SK-N-MC (cell line): ENCODE results near the gene VWA5A.

Experiments used
- DNase-seq: peaks from one replicate; pipeline ENCODE4 v3.0.0-alpha.2; 2011; ENCODE audit warnings: low read depth, low spot score
- H3K27ac ChIP-seq: fragments of 200-600 bp; sonication (generic); 2 replicates; pipeline ENCODE4 v1.5.1; 2016; ENCODE audit warnings: mixed run types
- H3K36me3 ChIP-seq: fragments of 200-600 bp; sonication (generic); 2 replicates; pipeline ENCODE4 v1.6.1; 2017; ENCODE audit warnings: antibody characterized with exemption, low read length, mixed read lengths; ENCODE audit not compliant: insufficient read depth
- H3K4me3 ChIP-seq: fragments of 200-600 bp; sonication (generic); 2 replicates; pipeline ENCODE4 v1.5.1; 2016
- H3K9ac ChIP-seq: fragments of 200-600 bp; sonication (generic); 2 replicates; pipeline ENCODE4 v1.8.0; 2017; ENCODE audit warnings: mixed run types, mixed read lengths; ENCODE audit not compliant: insufficient read length
- H3K9me3 ChIP-seq: fragments of 200-600 bp; sonication (generic); 2 replicates; pipeline ENCODE4 v1.6.1; 2017; ENCODE audit warnings: low read depth, mild to moderate bottlenecking, antibody characterized with exemption, low read length, moderate library complexity, mixed read lengths
- EZH2 ChIP-seq: fragments of 200-600 bp; sonication (generic); IDR thresholded peaks from one replicate; pipeline ENCODE4 v1.6.1; 2017; ENCODE audit warnings: antibody characterized with exemption
- FOXP2 ChIP-seq: optimal IDR thresholded peaks from 2 replicates; pipeline ENCODE3; 2011; ENCODE audit warnings: mild to moderate bottlenecking, moderate library complexity; ENCODE audit not compliant: insufficient read depth; ENCODE audit errors: extremely low read length, control extremely low read depth
- POLR2AphosphoS5 ChIP-seq: IDR thresholded peaks from 2 replicates; pipeline ENCODE4 v1.6.1; 2012; ENCODE audit warnings: mild to moderate bottlenecking, low read depth, low read length, borderline replicate concordance

VWA5A gene

GRCh38 chr11:124085583-124085982 lies 29.7 kb upstream of the VWA5A start:
- Histone ChIP-seq H3K27ac (no peak overlapping the region), H3K4me3 (no peak overlapping the region), H3K9ac (no peak overlapping the region), H3K9me3 (no peaks in the 10 kb centered on the region), H3K36me3 (no peaks in the 10 kb centered on the region)
- DNase-seq: no peak
- TF ChIP-seq EZH2: no peak
- no peak for TF ChIP-seq POLR2AphosphoS5
- TF ChIP-seq FOXP2: no peak

DNA sequence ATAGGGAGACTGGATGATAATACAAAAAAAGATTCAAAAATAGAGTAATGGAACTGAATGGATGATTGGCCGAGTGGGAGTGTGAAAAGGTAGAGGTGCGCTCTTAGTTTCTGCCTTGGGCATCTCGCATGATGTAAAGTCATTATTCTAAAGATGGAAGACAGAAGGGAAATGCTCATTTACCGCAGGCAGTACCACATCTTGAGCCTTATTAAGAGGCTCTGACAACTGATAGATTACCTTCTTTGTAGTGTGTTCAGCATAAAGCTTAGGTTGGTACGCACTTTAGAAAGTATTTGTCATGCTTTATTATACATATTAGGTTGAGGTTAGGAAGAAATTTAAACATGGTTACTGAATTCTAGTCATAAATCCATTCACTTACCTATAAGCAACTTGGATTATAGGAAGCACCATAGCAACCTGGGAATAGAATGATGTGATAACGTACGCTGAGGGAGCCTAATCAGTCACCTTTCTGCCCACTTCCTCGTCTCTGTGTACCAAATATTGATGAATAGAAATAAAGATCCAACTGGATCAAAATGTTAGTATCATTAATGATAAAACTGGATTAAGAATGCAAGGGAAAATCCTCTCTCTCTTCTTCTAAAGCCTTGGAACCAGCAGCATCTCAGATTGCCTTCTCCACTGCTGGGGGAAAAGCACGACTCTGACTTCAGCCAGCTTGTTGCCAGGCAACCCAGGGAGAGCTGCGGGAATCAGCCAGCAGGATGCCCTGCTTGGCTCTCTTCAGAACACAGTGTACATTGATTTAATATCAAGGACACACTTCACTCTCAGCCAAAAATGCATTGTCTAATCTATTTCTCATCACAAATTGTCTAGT lies 29.0 kb upstream of the VWA5A start:
- no peak for DNase-seq
- TF ChIP-seq POLR2AphosphoS5 (no peak), FOXP2 (no peak), EZH2 (no peak)
- Histone ChIP-seq H3K27ac (no peak overlapping the region), H3K36me3 (no peaks in the 10 kb centered on the region), H3K4me3 (no peak overlapping the region), H3K9ac (no peak overlapping the region), H3K9me3 (no peaks in the 10 kb centered on the region)

- Histone ChIP-seq H3K9me3 (no peaks in the 10 kb centered on the region), H3K4me3 (no peak overlapping the region), H3K36me3 (no peaks in the 10 kb centered on the region), H3K9ac (no peak overlapping the region), H3K27ac (no peak overlapping the region)
- no peak for TF ChIP-seq FOXP2
- TF ChIP-seq POLR2AphosphoS5: no peak
- TF ChIP-seq EZH2: no peak
- DNase-seq: no peak
Observed at GRCh38 chr11:124090996-124091395, 24.3 kb upstream of the VWA5A start.

DNA sequence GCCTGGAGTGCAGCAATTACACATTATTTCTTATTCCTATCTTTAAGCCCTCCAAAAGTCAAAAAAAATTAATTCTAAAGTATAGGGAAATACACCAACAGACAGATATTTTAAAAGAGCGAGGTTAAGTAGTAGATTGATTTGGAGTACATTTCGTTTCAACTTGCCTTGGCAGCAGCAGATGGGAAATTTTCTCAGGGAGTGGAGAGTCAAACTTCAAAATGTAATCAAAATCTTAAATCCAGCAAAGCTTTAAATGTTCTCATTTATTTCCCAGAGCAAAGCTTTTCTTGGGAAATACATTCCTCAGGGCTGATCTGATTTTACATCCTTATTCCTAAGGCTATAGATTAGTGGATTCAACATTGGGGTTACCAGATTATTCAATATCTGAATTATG lies 21.9 kb upstream of the VWA5A start:
- no peaks in the 10 kb centered on the region for H3K36me3 ChIP-seq
- H3K4me3 ChIP-seq: no peak overlapping the region
- no peak overlapping the region for H3K9ac ChIP-seq

DNA sequence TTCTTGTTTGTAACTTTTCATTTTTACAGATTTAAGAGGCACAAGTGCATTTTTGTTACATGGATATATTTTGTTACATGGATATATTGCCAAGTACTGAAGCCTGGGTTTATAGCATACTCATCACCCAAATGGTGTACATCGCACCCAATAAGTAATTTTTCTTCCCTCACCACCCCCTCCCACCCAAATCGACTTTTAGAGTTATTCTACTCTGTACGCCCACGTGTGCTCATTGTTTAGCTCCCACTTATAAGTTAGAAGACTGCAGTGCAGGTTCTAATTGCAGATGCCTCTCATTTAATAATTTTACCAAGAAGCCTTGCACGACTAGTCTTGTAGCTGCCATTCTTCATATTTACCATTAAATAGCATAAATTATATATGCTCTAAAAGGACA lies 20.5 kb upstream of the VWA5A start:
- TF ChIP-seq EZH2 (no peak), POLR2AphosphoS5 (no peak), FOXP2 (no peak)
- no peaks in the 10 kb centered on the region for H3K36me3 ChIP-seq
- H3K27ac ChIP-seq: no peak overlapping the region
- H3K9me3 ChIP-seq: no peaks in the 10 kb centered on the region
- no peak overlapping the region for H3K4me3 ChIP-seq
- no peak for DNase-seq
- H3K9ac ChIP-seq: no peak overlapping the region

More for the DNA sequence above, 21.9 kb upstream of the VWA5A start:
- H3K27ac ChIP-seq: no peak overlapping the region
- H3K9me3 ChIP-seq: no peaks in the 10 kb centered on the region
- TF ChIP-seq FOXP2 (no peak), EZH2 (no peak), POLR2AphosphoS5 (no peak)
- no peak for DNase-seq

DNA sequence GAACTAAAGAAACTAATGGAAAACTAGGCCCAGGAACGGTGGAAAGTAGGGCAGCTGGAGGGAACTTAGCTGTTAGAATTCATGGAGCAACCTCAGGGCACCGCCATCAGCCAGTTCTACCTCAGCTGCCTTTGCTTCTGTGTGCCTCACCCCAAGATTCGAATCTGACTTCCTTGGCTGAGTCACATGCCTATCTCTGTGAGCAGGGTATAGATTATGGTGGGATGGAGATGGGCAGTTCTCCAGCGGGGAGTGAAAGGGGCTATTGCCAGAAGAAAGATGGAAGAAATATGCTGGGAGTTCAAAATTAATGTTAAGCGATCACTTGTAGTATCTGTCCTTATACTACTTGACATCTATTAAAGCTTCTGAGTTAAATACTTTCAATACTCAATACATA lies 18.9 kb upstream of the VWA5A start:
- Histone ChIP-seq H3K36me3 (no peaks in the 10 kb centered on the region), H3K9ac (no peak overlapping the region), H3K4me3 (no peak overlapping the region), H3K9me3 (no peaks in the 10 kb centered on the region), H3K27ac (no peak overlapping the region)
- no peak for DNase-seq
- TF ChIP-seq POLR2AphosphoS5 (no peak), FOXP2 (no peak), EZH2 (no peak)

GRCh38 chr11:124098141-124098540 lies 17.1 kb upstream of the VWA5A start:
- no peak overlapping the region for H3K4me3 ChIP-seq
- DNase-seq: no peak
- no peak overlapping the region for H3K9ac ChIP-seq
- TF ChIP-seq FOXP2 (no peak), EZH2 (no peak), POLR2AphosphoS5 (no peak)
- no peaks in the 10 kb centered on the region for H3K9me3 ChIP-seq
- H3K27ac ChIP-seq: no peak overlapping the region
- no peaks in the 10 kb centered on the region for H3K36me3 ChIP-seq

DNA sequence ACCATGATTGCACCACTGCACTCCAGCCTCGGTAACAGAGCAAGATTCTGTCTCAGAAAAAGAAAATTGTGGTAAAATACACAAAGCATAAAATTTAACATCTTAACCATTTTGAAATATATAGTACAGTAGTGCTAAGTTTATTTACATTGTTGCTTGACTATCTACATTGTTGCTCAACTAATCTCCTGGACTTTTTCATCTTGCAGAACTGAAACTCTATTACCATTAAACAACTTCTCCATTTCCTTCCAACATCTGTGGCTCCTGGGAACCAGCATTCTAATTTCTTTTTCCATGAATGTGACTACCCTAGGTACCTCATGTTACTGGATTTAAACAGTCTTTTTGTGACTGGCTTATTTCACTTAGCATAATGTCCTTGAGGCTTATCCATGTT lies 13.5 kb upstream of the VWA5A start:
- H3K9me3 ChIP-seq: no peaks in the 10 kb centered on the region
- DNase-seq: no peak
- TF ChIP-seq POLR2AphosphoS5: no peak
- TF ChIP-seq EZH2: no peak
- no peak for TF ChIP-seq FOXP2
- H3K27ac ChIP-seq: no peak overlapping the region
- H3K4me3 ChIP-seq: no peak overlapping the region
- H3K9ac ChIP-seq: no peak overlapping the region
- H3K36me3 ChIP-seq: no peaks in the 10 kb centered on the region

- TF ChIP-seq POLR2AphosphoS5: no peak
- no peak for TF ChIP-seq FOXP2
- no peak for TF ChIP-seq EZH2
- no peaks in the 10 kb centered on the region for H3K36me3 ChIP-seq
- H3K4me3 ChIP-seq: no peak overlapping the region
- H3K27ac ChIP-seq: no peak overlapping the region
- H3K9me3 ChIP-seq: no peaks in the 10 kb centered on the region
- H3K9ac ChIP-seq: no peak overlapping the region
- DNase-seq: no peak
Observed at GRCh38 chr11:124108156-124108555, 7.1 kb upstream of the VWA5A start.
